GM10266 (cell line): ENCODE data around the gene RTN4.

Source experiments
- DNase-seq: peaks from one replicate; pipeline ENCODE4 v3.0.0; 2012; ENCODE audit errors: extremely low spot score
- TF ChIP-seq, protein P1 (sequence below): IDR thresholded peaks from 2 replicates; pipeline ENCODE4 v1.5.1; 2012; ENCODE audit warnings: mild to moderate bottlenecking, low read depth; ENCODE audit not compliant: control insufficient read depth, insufficient read depth; ENCODE audit errors: missing control alignments

RTN4 gene

DNA sequence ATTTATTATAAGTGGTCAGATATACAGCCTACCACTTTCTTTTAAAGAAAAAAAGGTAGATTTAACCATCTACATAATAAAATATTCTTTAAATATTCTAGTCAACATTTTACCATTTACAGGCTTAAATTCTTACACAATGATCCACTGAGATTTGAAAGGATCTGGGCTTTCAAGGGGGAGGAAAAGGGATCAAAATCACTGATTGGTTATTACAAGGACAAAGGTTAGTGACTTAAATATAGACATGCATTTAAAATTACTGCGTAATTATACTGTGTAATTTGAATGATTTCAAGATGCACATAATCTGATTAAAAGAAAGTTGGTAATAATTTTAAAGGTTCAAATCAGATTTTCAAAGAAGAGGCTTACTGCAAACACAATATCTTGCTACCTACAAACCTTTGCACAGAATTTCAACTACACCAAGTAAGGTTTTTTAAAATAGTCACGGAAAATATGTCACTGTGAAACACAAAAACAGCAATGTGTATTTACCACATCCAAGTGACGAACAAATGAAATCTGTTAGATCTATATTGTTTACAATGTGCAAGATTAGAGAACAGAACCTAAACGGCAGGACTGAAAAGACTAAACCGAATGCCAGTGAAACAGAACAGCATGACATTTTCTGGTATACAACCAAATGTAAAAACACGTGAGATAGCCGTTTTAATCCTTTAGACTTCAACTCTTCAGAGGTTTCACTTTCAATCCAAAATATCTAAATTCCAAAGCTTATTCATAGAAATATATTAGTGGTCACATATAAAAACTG, 40.8 kb downstream of the RTN4 start:
- no peak for DNase-seq
- TF ChIP-seq, protein P1, sequence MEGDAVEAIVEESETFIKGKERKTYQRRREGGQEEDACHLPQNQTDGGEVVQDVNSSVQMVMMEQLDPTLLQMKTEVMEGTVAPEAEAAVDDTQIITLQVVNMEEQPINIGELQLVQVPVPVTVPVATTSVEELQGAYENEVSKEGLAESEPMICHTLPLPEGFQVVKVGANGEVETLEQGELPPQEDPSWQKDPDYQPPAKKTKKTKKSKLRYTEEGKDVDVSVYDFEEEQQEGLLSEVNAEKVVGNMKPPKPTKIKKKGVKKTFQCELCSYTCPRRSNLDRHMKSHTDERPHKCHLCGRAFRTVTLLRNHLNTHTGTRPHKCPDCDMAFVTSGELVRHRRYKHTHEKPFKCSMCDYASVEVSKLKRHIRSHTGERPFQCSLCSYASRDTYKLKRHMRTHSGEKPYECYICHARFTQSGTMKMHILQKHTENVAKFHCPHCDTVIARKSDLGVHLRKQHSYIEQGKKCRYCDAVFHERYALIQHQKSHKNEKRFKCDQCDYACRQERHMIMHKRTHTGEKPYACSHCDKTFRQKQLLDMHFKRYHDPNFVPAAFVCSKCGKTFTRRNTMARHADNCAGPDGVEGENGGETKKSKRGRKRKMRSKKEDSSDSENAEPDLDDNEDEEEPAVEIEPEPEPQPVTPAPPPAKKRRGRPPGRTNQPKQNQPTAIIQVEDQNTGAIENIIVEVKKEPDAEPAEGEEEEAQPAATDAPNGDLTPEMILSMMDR: no peak

DNA sequence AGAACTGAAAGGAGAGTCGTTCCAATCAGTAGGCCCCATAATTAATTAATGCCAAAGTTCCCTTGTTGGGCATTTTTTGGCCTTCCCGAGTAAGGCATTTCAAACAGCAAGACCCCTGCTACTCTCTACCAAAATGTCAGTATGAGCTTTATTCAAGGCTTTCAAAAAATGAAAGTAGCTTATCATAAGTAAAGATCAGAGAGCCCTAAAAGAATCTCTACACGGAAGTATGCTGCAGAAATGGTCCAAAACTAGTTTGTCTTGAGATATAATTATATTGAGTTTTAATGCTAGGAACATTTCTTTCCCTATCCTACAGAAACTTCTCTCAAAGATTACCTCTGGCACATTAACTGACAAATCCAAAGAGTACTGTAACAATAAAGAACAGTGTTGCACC, 43.9 kb downstream of the RTN4 start:
- TF ChIP-seq, protein P1: no peak

DNA sequence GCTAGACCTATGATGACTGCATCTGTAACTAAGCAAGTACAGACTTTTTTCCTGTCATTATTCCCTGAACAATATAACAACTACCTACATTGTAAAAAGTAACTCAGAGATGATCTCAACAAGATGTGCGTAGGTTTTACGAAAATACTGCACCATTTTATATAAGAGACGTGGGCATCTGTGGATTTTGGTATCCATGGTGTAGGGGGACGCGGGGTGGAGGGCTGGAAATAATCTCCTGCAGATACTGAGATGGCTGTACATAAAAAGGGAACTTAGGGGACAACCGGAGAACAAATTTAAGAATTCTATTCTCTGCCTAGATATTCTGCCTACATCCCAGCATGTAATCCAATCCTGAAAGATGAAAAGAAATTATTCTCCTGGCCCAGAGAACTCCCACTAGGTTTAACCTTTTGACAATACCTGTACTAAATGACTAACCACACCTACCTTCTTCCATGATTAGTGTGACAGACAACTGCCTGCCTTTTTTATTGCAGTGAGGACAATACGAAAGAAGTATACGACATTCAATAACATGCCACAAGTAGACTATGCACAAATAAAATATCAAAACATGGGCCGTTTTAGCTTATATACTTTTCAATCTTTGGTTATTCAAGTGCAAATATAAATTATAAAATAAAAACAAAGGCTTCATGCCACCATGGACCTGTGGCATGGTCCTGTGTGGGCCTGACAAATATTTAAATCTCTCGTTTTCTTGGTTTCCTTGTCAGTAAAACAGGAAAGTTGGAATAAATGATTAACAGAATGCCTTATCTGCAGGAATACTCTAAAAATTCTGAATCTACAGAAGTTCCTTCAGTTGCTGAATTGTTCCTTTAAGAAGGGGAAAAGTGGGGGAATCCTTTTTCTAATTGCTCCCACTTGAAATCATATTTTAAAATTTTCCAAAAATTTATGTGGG, 46.3 kb downstream of the RTN4 start:
- no peak for DNase-seq
- TF ChIP-seq, protein P1: no peak

More for the DNA sequence above, 43.9 kb downstream of the RTN4 start:
- no peak for DNase-seq

DNA sequence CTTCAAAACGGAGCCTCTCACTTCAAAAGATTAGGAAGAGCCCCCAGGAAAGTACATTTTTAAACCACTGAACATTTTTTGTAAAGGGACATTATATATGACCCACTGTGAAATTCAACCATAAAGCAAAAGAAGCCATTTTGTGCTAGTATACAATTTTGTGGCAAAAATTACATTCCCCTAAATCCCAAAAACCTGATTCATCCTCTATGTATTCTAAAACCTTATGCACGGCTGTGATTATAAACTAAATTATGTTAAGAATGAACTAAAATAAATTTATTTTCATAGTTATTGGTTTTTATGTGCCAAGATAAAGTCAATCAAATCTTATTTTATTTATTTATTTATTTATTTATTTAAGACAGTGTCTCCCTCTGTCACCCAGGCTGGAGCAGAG, 48.5 kb downstream of the RTN4 start:
- TF ChIP-seq, protein P1: no peak
- no peak for DNase-seq

DNA sequence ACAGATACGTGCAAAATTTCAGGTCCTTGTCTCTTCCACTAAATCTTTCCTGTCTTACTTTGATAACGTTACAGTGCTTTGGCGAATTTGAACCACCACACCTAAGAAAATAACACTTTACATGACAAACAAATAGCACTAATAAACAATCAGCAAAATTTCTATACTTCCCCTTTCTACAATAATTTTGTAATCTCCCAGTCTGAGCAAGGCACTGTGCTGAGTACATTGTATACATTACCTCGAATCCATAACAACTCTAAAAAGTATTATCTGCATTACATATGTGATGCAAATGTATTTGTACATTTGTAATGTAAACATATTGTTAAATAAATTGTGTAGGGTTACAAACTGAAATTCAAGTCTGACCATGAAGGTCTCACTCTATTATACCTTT, 49.9 kb downstream of the RTN4 start:
- DNase-seq: no peak

DNA sequence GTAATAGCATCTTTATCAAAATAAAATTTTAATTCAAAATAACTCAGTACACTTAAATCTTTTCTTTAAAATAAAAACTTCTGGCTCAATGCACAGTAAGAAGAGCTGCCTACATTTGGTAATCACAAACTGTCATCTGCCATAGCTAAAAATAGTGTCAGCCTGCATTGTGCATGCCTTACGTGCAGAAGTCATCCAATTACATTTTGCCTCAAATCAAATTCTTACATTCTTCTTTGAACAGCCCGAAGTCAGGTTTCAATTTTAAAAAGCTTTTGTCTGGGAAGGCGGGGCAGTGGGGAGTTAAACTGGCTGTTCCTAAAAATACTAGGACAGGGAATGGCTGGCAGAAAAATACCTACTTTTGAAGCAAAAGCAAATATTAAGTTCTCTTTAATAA, 51.1 kb downstream of the RTN4 start:
- TF ChIP-seq, protein P1: no peak
- DNase-seq: peak; percentile 17

More for the DNA sequence above, 49.9 kb downstream of the RTN4 start:
- TF ChIP-seq, protein P1: no peak

DNA sequence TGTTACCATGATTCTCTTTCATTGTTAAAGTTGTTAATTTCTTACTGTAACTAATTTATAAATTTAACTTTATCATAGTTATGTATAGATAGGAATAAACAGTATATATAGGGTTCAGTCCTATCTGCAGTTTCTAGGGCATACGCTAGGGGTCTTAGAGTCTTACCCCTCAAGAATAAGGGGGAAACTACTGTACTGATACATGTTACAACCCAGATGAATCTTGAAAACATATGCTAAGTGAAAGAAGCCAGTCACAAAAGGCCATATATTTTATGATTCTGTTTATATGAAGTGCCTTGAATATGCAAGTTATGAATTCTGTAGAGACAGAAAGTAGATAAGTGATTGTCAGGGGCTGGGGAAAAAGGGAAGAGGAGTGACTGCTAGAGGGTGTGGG, 52.4 kb downstream of the RTN4 start:
- TF ChIP-seq, protein P1: no peak

More for the DNA sequence above, 52.4 kb downstream of the RTN4 start:
- DNase-seq: no peak
